ENCODE data around the gene SLC31A1. TPM values are rescaled to one million over a fixed set of nuclear protein-coding genes. Genes with fewer than 3 reads are reported as not detected.
A peak's percentile ranks its signal among the peaks of the same experiment; 100 is the strongest.

SLC31A1 gene
- total RNA-seq, 1 donor from 2014 or later: 22.6 TPM

GRCh38 chr9:113307396-113307975 lies 86.1 kb downstream of the SLC31A1 start:
- H3K27ac Mint-ChIP-seq: no peak overlapping the region
- no peak for DNase-seq (ENCODE audit: low spot score in 2 of 2, unreplicated experiment in 2 of 2)
- H3K36me3 Mint-ChIP-seq: no peaks in the 10 kb centered on the region
- no peaks in the 10 kb centered on the region for H3K4me1 Mint-ChIP-seq
- TF ChIP-seq CTCF (IDR thresholded peaks at IDR 0.05; ENCODE audit: unreplicated experiment): no peak
- no peak overlapping the region for H3K4me3 Mint-ChIP-seq
- H3K27me3 Mint-ChIP-seq (ENCODE audit: low read depth): no peaks in the 10 kb centered on the region
- no peaks in the 10 kb centered on the region for H3K9me3 Mint-ChIP-seq

GRCh38 chr9:113309204-113309813 lies 88.0 kb downstream of the SLC31A1 start:
- TF ChIP-seq CTCF (IDR thresholded peaks at IDR 0.05; ENCODE audit: unreplicated experiment): peak; percentile 33
- Mint-ChIP-seq H3K27ac (no peak overlapping the region), H3K36me3 (no peaks in the 10 kb centered on the region), H3K27me3 (ENCODE audit: low read depth) (no peaks in the 10 kb centered on the region), H3K4me3 (no peak overlapping the region), H3K4me1 (no peaks in the 10 kb centered on the region), H3K9me3 (no peaks in the 10 kb centered on the region)
- DNase-seq (ENCODE audit: low spot score in 2 of 2, unreplicated experiment in 2 of 2): no peak

GRCh38 chr9:113310538-113310937 lies 89.2 kb downstream of the SLC31A1 start:
- no peak for TF ChIP-seq CTCF (IDR thresholded peaks at IDR 0.05; ENCODE audit: unreplicated experiment)
- no peaks in the 10 kb centered on the region for H3K27me3 Mint-ChIP-seq (ENCODE audit: low read depth)
- no peak for DNase-seq (ENCODE audit: low spot score in 2 of 2, unreplicated experiment in 2 of 2)
- no peaks in the 10 kb centered on the region for H3K36me3 Mint-ChIP-seq
- no peak overlapping the region for H3K27ac Mint-ChIP-seq
- H3K4me1 Mint-ChIP-seq: no peaks in the 10 kb centered on the region
- H3K9me3 Mint-ChIP-seq: no peaks in the 10 kb centered on the region
- no peak overlapping the region for H3K4me3 Mint-ChIP-seq

- H3K27ac Mint-ChIP-seq: no peak overlapping the region
- H3K4me3 Mint-ChIP-seq: no peak overlapping the region
- no peak for DNase-seq (ENCODE audit: low spot score in 2 of 2, unreplicated experiment in 2 of 2)
- no peaks in the 10 kb centered on the region for H3K9me3 Mint-ChIP-seq
- no peaks in the 10 kb centered on the region for H3K27me3 Mint-ChIP-seq (ENCODE audit: low read depth)
- no peak for TF ChIP-seq CTCF (IDR thresholded peaks at IDR 0.05; ENCODE audit: unreplicated experiment)
- H3K4me1 Mint-ChIP-seq: no peaks in the 10 kb centered on the region
- H3K36me3 Mint-ChIP-seq: peaks cover 6% of the 10 kb centered on the region
These were observed 90.6 kb downstream of the SLC31A1 start for GRCh38 chr9:113311961-113312360.

GRCh38 chr9:113313261-113313660 lies 91.9 kb downstream of the SLC31A1 start:
- H3K27me3 Mint-ChIP-seq (ENCODE audit: low read depth): no peaks in the 10 kb centered on the region
- no peak for DNase-seq (ENCODE audit: low spot score in 2 of 2, unreplicated experiment in 2 of 2)
- no peak overlapping the region for H3K27ac Mint-ChIP-seq
- peaks cover 9% of the 10 kb centered on the region for H3K36me3 Mint-ChIP-seq
- no peaks in the 10 kb centered on the region for H3K9me3 Mint-ChIP-seq
- no peak overlapping the region for H3K4me3 Mint-ChIP-seq
- H3K4me1 Mint-ChIP-seq: no peaks in the 10 kb centered on the region
- no peak for TF ChIP-seq CTCF (IDR thresholded peaks at IDR 0.05; ENCODE audit: unreplicated experiment)

Other genes with a start within 250 kb of the SLC31A1 start
- gene ZNF883, start 209.4 kb upstream of the SLC31A1 start, total RNA-seq: 8.6 to 11.5 TPM (median 11.2 TPM) in 3 replicates
- 8.2 to 9.3 TPM (median 8.9 TPM) in 3 replicates for gene ZFP37, start 164.8 kb upstream of the SLC31A1 start, total RNA-seq
- gene SLC31A2, start 70.5 kb upstream of the SLC31A1 start, total RNA-seq: 7.2 to 8.5 TPM (median 7.8 TPM) in 3 replicates
- 28.2 to 30.0 TPM (median 28.4 TPM) in 3 replicates for gene FKBP15, start 267 bp upstream of the SLC31A1 start, total RNA-seq
- gene CDC26, start 54.0 kb downstream of the SLC31A1 start, total RNA-seq: 25.3 to 27.7 TPM (median 27.0 TPM) in 3 replicates
- gene PRPF4, start 54.1 kb downstream of the SLC31A1 start, total RNA-seq: 27.8 to 29.4 TPM (median 29.2 TPM) in 3 replicates
- gene RNF183, start 81.8 kb downstream of the SLC31A1 start, total RNA-seq: 0.16 to 0.53 TPM (median 0.29 TPM) in 3 replicates
- 4.1 to 4.5 TPM (median 4.2 TPM) in 3 replicates for gene WDR31, start 118.7 kb downstream of the SLC31A1 start, total RNA-seq
- gene BSPRY, start 128.0 kb downstream of the SLC31A1 start, total RNA-seq: 3.4 to 4.3 TPM (median 4.3 TPM) in 3 replicates
- gene HDHD3, start 155.4 kb downstream of the SLC31A1 start, total RNA-seq: 26.9 to 30.8 TPM (median 27.7 TPM) in 3 replicates
- 42.9 to 45.6 TPM (median 44.2 TPM) in 3 replicates for gene ALAD, start 179.7 kb downstream of the SLC31A1 start, total RNA-seq
- gene POLE3, start 189.1 kb downstream of the SLC31A1 start, total RNA-seq: 44.8 to 50.2 TPM (median 49.5 TPM) in 3 replicates
- gene C9orf43, start 189.2 kb downstream of the SLC31A1 start, total RNA-seq: 0.64 to 0.95 TPM (median 0.72 TPM) in 3 replicates
- gene RGS3, start 242.2 kb downstream of the SLC31A1 start, total RNA-seq: 24.9 to 26.6 TPM (median 26.3 TPM) in 3 replicates

Measured in mesothelial cell of epicardium (in vitro differentiated cells).